CD14-positive monocyte (primary cell): ENCODE measurements around the gene UBE4A. TPM values are rescaled to one million over a fixed set of nuclear protein-coding genes. Genes with fewer than 3 reads are reported as not detected.

Experiments used
- DNase-seq, 3 donors: peaks; one replicate each; pipeline ENCODE4 v3.0.0-alpha.2; 2011 to 2022
- H2AFZ ChIP-seq: 2 replicates; pipeline ENCODE4 v1.6.0; 2012; ENCODE audit warnings: mild to moderate bottlenecking, low read depth, low read length, inconsistent platforms; ENCODE audit not compliant: insufficient read depth, poor library complexity, severe bottlenecking
- H3K27ac ChIP-seq, 2 donors: 1 replicate in 1 of 2; 2 replicates in 1 of 2; pipeline ENCODE4 v1.5.1; 2012 to 2013; ENCODE audit warnings: low read length in 2 of 2, control low read depth in 1 of 2, inconsistent platforms in 1 of 2, low read depth in 1 of 2, mild to moderate bottlenecking in 1 of 2
- H3K27me3 ChIP-seq, 2 donors: one replicate each; pipeline versions ENCODE4 v1.6.0 to v1.6.1; 2011 to 2013; ENCODE audit warnings: low read length in 2 of 2; ENCODE audit not compliant: control insufficient read depth in 2 of 2, insufficient read depth in 2 of 2
- H3K36me3 ChIP-seq, 2 donors: replicated peaks in 1 of 2; 1 replicate in 1 of 2; 2 replicates in 1 of 2; pipeline versions ENCODE4 v1.5.1 to v1.6.1; 2012 to 2013; ENCODE audit warnings: low read length in 2 of 2, control low read depth in 1 of 2, inconsistent platforms in 1 of 2, mild to moderate bottlenecking in 1 of 2; ENCODE audit not compliant: insufficient read depth in 2 of 2, control insufficient read depth in 1 of 2
- H3K4me1 ChIP-seq, 2 donors: 1 replicate in 1 of 2; 2 replicates in 1 of 2; pipeline versions ENCODE4 v1.5.1 to v1.6.1; 2012 to 2013; ENCODE audit warnings: low read length in 2 of 2, control low read depth in 1 of 2, inconsistent platforms in 1 of 2, mild to moderate bottlenecking in 1 of 2, moderate library complexity in 1 of 2; ENCODE audit not compliant: insufficient read depth in 2 of 2, control insufficient read depth in 1 of 2
- H3K4me2 ChIP-seq: replicated peaks from 2 replicates; pipeline ENCODE3; 2012; ENCODE audit warnings: low read length, moderate library complexity, mild to moderate bottlenecking; ENCODE audit not compliant: poor library complexity, severe bottlenecking; ENCODE audit errors: extremely low read depth
- H3K4me3 ChIP-seq, 3 experiments: fragments of 200-600 bp in 1 of 3; sonication (generic) in 1 of 3; replicated peaks in 1 of 3; 1 replicate in 2 of 3; 2 replicates in 1 of 3; pipeline ENCODE4 v1.5.1; 2011 to 2013; ENCODE audit warnings: low read length in 3 of 3, mild to moderate bottlenecking in 3 of 3, control low read depth in 2 of 3, low read depth in 2 of 3, inconsistent platforms in 1 of 3, moderate library complexity in 1 of 3
- H3K79me2 ChIP-seq: 2 replicates; pipeline ENCODE4 v1.6.0; 2012; ENCODE audit warnings: mild to moderate bottlenecking, control low read depth, inconsistent platforms, low read length, moderate library complexity; ENCODE audit not compliant: insufficient read depth
- H3K9ac ChIP-seq: 2 replicates; pipeline ENCODE4 v1.6.0; 2017; ENCODE audit warnings: low read length, mild to moderate bottlenecking; ENCODE audit not compliant: insufficient read depth, poor library complexity, severe bottlenecking
- H3K9me3 ChIP-seq, 2 donors: replicated peaks in 1 of 2; 1 replicate in 1 of 2; 2 replicates in 1 of 2; pipeline versions ENCODE4 v1.5.1 to v1.6.1; 2012 to 2013; ENCODE audit warnings: low read length in 2 of 2, control low read depth in 1 of 2; ENCODE audit not compliant: control insufficient read depth in 1 of 2, insufficient read depth in 1 of 2
- H4K20me1 ChIP-seq: 2 replicates; pipeline ENCODE4 v1.6.0; 2012; ENCODE audit warnings: mild to moderate bottlenecking, low read length, control low read depth, moderate library complexity; ENCODE audit not compliant: insufficient read depth
- H3K27ac Mint-ChIP-seq, 7 donors: one replicate each; pipeline ENCODE4 v1.8.0; 2020; ENCODE audit warnings: mild to moderate bottlenecking in 7 of 7, mixed read lengths in 7 of 7, moderate library complexity in 6 of 7, inconsistent platforms in 2 of 7
- H3K27me3 Mint-ChIP-seq, 3 donors: one replicate each; pipeline ENCODE4 v1.8.0; 2021 to 2022; ENCODE audit warnings: low read depth in 3 of 3, mild to moderate bottlenecking in 3 of 3, mixed read lengths in 3 of 3, moderate library complexity in 3 of 3, inconsistent platforms in 1 of 3
- H3K36me3 Mint-ChIP-seq, 2 donors: one replicate each; pipeline ENCODE4 v1.8.0; 2020; ENCODE audit warnings: mixed read lengths in 2 of 2, inconsistent platforms in 1 of 2, mild to moderate bottlenecking in 1 of 2
- H3K4me1 Mint-ChIP-seq: one replicate; pipeline ENCODE4 v1.8.0; 2020; ENCODE audit warnings: mild to moderate bottlenecking, mixed read lengths
- H3K4me3 Mint-ChIP-seq, 2 donors: one replicate each; pipeline ENCODE4 v1.8.0; 2020; ENCODE audit warnings: mild to moderate bottlenecking in 2 of 2, mixed read lengths in 2 of 2, moderate library complexity in 1 of 2
- H3K9me3 Mint-ChIP-seq, 7 donors: one replicate each; pipeline ENCODE4 v1.8.0; 2020 to 2022; ENCODE audit warnings: mixed read lengths in 7 of 7, mild to moderate bottlenecking in 6 of 7, moderate library complexity in 6 of 7, inconsistent platforms in 2 of 7
- WGBS: methylation state at CpG from one replicate; pipeline ENCODE4 v1.1.5; 2013; ENCODE audit warnings: missing lambda C conversion rate; ENCODE audit not compliant: insufficient coverage; 5-methylcytosine and 5-hydroxymethylcytosine counted together
- intact Hi-C, 2 donors: fragments of 100-400 bp; cut with micrococcal nuclease; formaldehyde crosslinking; loops; one replicate each; pipeline versions ENCODE4 v1.15.0 to v1.15.1; 2023
- polyA plus RNA-seq, 3 donors: library from polyadenylated mRNA; depleted of rRNA in 1 of 3; unstranded in 2 of 3; stranded (reverse) in 1 of 3; fragments of 300-500 nt in 2 of 3; fragments of >200 nt in 1 of 3; fragmentation: Illumina TruSeq in 2 of 3; gene quantifications; 1 replicate in 2 of 3; 2 replicates in 1 of 3; pipeline ENCODE4 v1.2.3, GENCODE V29; 2012 to 2021
- small RNA-seq: library from RNA; depleted of rRNA; stranded (forward); fragments of <200 nt; gene quantifications from one replicate; pipeline ENCODE3, GENCODE V24; 2012; ENCODE audit warnings: low read depth; ENCODE audit not compliant: insufficient read length
- TF ChIP-seq, protein P1 (sequence below): fragments of 200-600 bp; IDR thresholded peaks from one replicate; pipeline ENCODE4 v1.8.0; 2022; ENCODE audit warnings: antibody characterized with exemption, mild to moderate bottlenecking

Gene UBE4A
- polyA plus RNA-seq, 3 donors, result 21.6 to 33.9 (median 22.7) TPM

DNA sequence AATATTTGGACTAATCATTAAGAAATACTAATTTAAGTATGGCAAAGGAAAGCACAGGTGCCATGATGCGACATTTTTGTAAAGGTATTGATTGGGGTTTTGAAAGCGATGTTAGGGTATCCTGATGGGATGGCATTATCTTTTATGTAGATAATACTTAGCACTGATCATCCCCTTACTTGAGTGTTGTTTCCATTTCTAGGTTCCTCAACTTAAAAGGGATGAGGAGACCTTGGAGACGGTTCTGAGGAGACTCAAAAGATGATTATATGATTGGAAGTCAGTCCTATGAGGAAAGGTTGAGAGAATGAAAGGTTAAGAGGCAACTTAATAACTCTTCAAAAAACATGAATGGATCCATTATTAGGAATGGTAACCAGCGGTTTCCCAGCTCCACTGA lies 88.0 kb downstream of the UBE4A start:
- Histone ChIP-seq H4K20me1 (peaks cover 99% of the 10 kb centered on the region), H3K9me3 (no peaks in the 10 kb centered on the region), H3K27me3 (no peaks in the 10 kb centered on the region), H3K27ac (no peak overlapping the region), H3K9ac (no peak overlapping the region), H3K79me2 (peaks cover 99% of the 10 kb centered on the region), H2AFZ (no peak overlapping the region), H3K4me2 (no peak overlapping the region), H3K36me3 (peaks cover 2 to 18% of the 10 kb centered on the region in 2 donors), H3K4me1 (peaks cover 0 to 5% of the 10 kb centered on the region in 2 donors), H3K4me3 (no peak overlapping the region)
- TF ChIP-seq, protein P1, sequence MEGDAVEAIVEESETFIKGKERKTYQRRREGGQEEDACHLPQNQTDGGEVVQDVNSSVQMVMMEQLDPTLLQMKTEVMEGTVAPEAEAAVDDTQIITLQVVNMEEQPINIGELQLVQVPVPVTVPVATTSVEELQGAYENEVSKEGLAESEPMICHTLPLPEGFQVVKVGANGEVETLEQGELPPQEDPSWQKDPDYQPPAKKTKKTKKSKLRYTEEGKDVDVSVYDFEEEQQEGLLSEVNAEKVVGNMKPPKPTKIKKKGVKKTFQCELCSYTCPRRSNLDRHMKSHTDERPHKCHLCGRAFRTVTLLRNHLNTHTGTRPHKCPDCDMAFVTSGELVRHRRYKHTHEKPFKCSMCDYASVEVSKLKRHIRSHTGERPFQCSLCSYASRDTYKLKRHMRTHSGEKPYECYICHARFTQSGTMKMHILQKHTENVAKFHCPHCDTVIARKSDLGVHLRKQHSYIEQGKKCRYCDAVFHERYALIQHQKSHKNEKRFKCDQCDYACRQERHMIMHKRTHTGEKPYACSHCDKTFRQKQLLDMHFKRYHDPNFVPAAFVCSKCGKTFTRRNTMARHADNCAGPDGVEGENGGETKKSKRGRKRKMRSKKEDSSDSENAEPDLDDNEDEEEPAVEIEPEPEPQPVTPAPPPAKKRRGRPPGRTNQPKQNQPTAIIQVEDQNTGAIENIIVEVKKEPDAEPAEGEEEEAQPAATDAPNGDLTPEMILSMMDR, result no peak
- peaks cover 16% of the 10 kb centered on the region for H3K4me1 Mint-ChIP-seq
- H3K27me3 Mint-ChIP-seq, result no peaks in the 10 kb centered on the region
- peaks cover 8 to 34% of the 10 kb centered on the region in 2 donors for H3K36me3 Mint-ChIP-seq
- no peak for DNase-seq
- no peaks in the 10 kb centered on the region for H3K9me3 Mint-ChIP-seq
- intact Hi-C loops, result no loop called here
- no peak overlapping the region for H3K27ac Mint-ChIP-seq
- no peak overlapping the region for H3K4me3 Mint-ChIP-seq
- no CpG with 5 or more reads among the region's 4 CpGs for WGBS

DNA sequence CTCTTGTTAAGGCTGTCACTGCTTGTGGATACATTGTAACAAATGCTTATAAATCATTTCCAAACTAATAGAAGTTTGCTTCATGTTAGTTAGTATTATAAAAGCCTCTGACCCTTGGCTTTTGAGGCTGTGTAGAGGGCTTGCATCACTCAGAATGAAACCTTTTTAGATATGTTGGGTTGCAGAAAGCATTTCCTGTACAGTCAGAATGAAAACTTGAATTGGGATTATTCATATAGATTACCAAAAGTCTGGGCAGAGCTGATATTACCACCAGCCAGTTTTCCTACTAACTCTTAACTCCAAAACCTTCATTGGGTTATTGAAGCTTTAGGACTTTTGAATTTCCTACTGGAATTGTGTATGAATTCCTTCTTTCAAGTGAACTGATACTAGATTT lies 88.9 kb downstream of the UBE4A start:
- Mint-ChIP-seq H3K4me3 (no peak overlapping the region), H3K27ac (no peak overlapping the region), H3K4me1 (peaks cover 12% of the 10 kb centered on the region), H3K27me3 (no peaks in the 10 kb centered on the region), H3K9me3 (no peaks in the 10 kb centered on the region), H3K36me3 (peaks cover 10 to 35% of the 10 kb centered on the region in 2 donors)
- Histone ChIP-seq H3K27ac (no peak overlapping the region), H3K27me3 (no peaks in the 10 kb centered on the region), H3K9ac (no peak overlapping the region), H3K4me3 (no peak overlapping the region), H3K36me3 (peaks cover 2 to 18% of the 10 kb centered on the region in 2 donors), H4K20me1 (peaks cover 99% of the 10 kb centered on the region), H3K4me1 (peaks cover 0 to 5% of the 10 kb centered on the region in 2 donors), H3K4me2 (no peak overlapping the region), H3K79me2 (peaks cover 99% of the 10 kb centered on the region), H2AFZ (no peak overlapping the region), H3K9me3 (no peaks in the 10 kb centered on the region)
- TF ChIP-seq, protein P1, result no peak
- intact Hi-C loops, result no loop called here
- DNase-seq, result no peak

Small RNA genes lying within 50 kb of the gene (small RNA-seq; reads per million reads assigned to genes)
- gene AP001582.1, result not detected

Other genes with a start within 250 kb of the UBE4A start
- under 1 TPM in 1 of 3 donors, not detected in 2; 0.76 TPM for gene SCN4B, start 206.8 kb upstream of the UBE4A start, polyA plus RNA-seq
- gene SCN2B, start 183.0 kb upstream of the UBE4A start, polyA plus RNA-seq, result under 1 TPM in 1 of 3 donors, not detected in 2; 0.01 TPM
- 100 to 1,000 TPM; 316 to 968 (median 748) TPM for gene JAML, start 134.6 kb upstream of the UBE4A start, polyA plus RNA-seq
- gene MPZL3, start 107.2 kb upstream of the UBE4A start, polyA plus RNA-seq, result 1 to 10 TPM; 4.2 to 8.5 (median 8.0) TPM
- gene MPZL2, start 95.3 kb upstream of the UBE4A start, polyA plus RNA-seq, result 10 to 100 TPM in 2 of 3 donors, 1 to 10 TPM in 1; 8.0 to 18.6 (median 14.2) TPM
- 1 to 10 TPM in 2 of 3 donors, under 1 TPM in 1; 0.12 to 1.6 (median 1.5) TPM for gene CD3E, start 54.9 kb upstream of the UBE4A start, polyA plus RNA-seq
- 1 to 10 TPM in 2 of 3 donors, not detected in 1; 2.2 to 3.1 TPM for gene CD3D, start 16.9 kb upstream of the UBE4A start, polyA plus RNA-seq
- gene CD3G, start 15.3 kb upstream of the UBE4A start, polyA plus RNA-seq, result 1 to 10 TPM in 1 of 3 donors, under 1 TPM in 1, not detected in 1; 0.84 to 1.9 TPM
- gene ATP5MG, start 42.0 kb downstream of the UBE4A start, polyA plus RNA-seq, result 100 to 1,000 TPM; 257 to 688 (median 648) TPM
- 10 to 100 TPM in 1 of 3 donors, 1 to 10 TPM in 2; 3.3 to 21.7 (median 3.5) TPM for gene KMT2A, start 76.9 kb downstream of the UBE4A start, polyA plus RNA-seq
- not detected for gene TTC36, start 167.9 kb downstream of the UBE4A start, polyA plus RNA-seq
- gene TMEM25, start 171.6 kb downstream of the UBE4A start, polyA plus RNA-seq, result under 1 TPM in 1 of 3 donors, not detected in 2; 0.57 TPM
- gene IFT46, start 206.3 kb downstream of the UBE4A start, polyA plus RNA-seq, result 1 to 10 TPM; 2.8 to 5.8 (median 4.8) TPM
- gene ARCN1, start 212.8 kb downstream of the UBE4A start, polyA plus RNA-seq, result 100 to 1,000 TPM in 1 of 3 donors, 10 to 100 TPM in 2; 36.1 to 101 (median 79.7) TPM
- gene PHLDB1, start 248.0 kb downstream of the UBE4A start, polyA plus RNA-seq, result under 1 TPM in 1 of 3 donors, not detected in 2; 0.17 TPM